ENCODE results near the gene TRAF3IP1. TPM values are rescaled to one million over a fixed set of nuclear protein-coding genes. Genes with fewer than 3 reads are reported as not detected.
"Not testable (repeated sequence)": the region's sequence is repeated elsewhere in the genome, so short reads cannot be mapped to it uniquely, and the experiment has no call there.

TRAF3IP1 gene
- total and polyA plus RNA-seq, 12 donors: 5.5 to 18.5 (median 12.4) TPM

- TF ChIP-seq CTCF (IDR thresholded peaks at IDR 0.05): no peak
- peaks cover 0 to 17% of the 10 kb centered on the region in 2 donors for H3K4me1 ChIP-seq (replicated peaks in 1 of 2)
- peaks cover 0 to 34% of the 10 kb centered on the region in 2 donors for H3K36me3 ChIP-seq (replicated peaks in 1 of 2)
- H3K9me3 ChIP-seq (replicated peaks in 1 of 3): no peaks in the 10 kb centered on the region
- H3K4me3 ChIP-seq: no peak overlapping the region
- H3K27me3 ChIP-seq: no peaks in the 10 kb centered on the region
- 69 to 81% (median 76%) methylated on average over 13 to 17 of the region's 17 CpGs for WGBS, 4 donors
- DNase-seq: peak in 1 of 7 donors; percentile 45
- intact Hi-C loops (cut with DNase I): no loop called here
- no peak overlapping the region for H3K27ac ChIP-seq
Measured at GRCh38 chr2:238441262-238442114, 121.2 kb downstream of the TRAF3IP1 start.

- intact Hi-C loops (cut with DNase I): not testable (repeated sequence)
Measured at GRCh38 chr2:238442257-238442656, 121.9 kb downstream of the TRAF3IP1 start.

DNA sequence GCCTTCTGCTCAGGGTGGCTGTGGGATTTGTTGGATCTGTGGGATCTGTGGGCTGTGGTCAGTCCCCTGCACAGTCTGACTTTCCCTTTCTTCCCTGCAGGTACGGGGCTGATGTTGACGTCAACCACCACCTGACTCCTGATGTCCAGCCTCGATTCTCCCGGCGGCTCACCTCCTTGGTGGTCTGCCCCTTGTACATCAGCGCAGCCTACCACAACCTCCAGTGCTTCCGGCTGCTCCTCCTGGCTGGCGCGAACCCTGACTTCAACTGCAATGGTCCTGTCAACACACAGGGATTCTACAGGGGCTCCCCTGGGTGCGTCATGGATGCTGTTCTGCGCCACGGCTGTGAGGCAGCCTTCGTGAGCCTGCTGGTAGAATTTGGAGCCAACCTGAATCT, 123.9 kb downstream of the TRAF3IP1 start:
- TF ChIP-seq CTCF (IDR thresholded peaks at IDR 0.05) (no peak), POLR2A (IDR thresholded peaks at IDR 0.05) (no peak)
- Histone ChIP-seq H3K36me3 (replicated peaks in 1 of 2) (peaks cover 0 to 37% of the 10 kb centered on the region in 2 donors), H3K27me3 (no peaks in the 10 kb centered on the region), H3K4me1 (replicated peaks in 1 of 2) (peaks cover 0 to 10% of the 10 kb centered on the region in 2 donors), H3K4me3 (no peak overlapping the region), H3K9me3 (replicated peaks in 1 of 3) (no peaks in the 10 kb centered on the region), H3K27ac (no peak overlapping the region)
- intact Hi-C loops (cut with DNase I): no loop called here
- DNase-seq: peak in 2 of 7 donors; percentile 12 to 30
- WGBS, 4 donors: 93 to 98% (median 97%) methylated on average over 7 to 13 of the region's 13 CpGs

More at GRCh38 chr2:238442257-238442656, 121.9 kb downstream of the TRAF3IP1 start:
- Histone ChIP-seq H3K4me1 (replicated peaks in 1 of 2) (peaks cover 0 to 17% of the 10 kb centered on the region in 2 donors), H3K36me3 (replicated peaks in 1 of 2) (peaks cover 0 to 34% of the 10 kb centered on the region in 2 donors)
- WGBS, 4 donors: 85 to 88% (median 87%) methylated on average over 6 of the region's 6 CpGs
- not testable (repeated sequence) for H3K27me3 ChIP-seq; H3K27ac ChIP-seq; H3K9me3 ChIP-seq (replicated peaks in 1 of 3); H3K4me3 ChIP-seq; DNase-seq

GRCh38 chr2:238445409-238446190, 125.3 kb downstream of the TRAF3IP1 start:
- intact Hi-C loops (cut with DNase I): no loop called here
- no peak for TF ChIP-seq POLR2A (IDR thresholded peaks at IDR 0.05)
- TF ChIP-seq CTCF (IDR thresholded peaks at IDR 0.05): no peak
- Histone ChIP-seq H3K4me1 (replicated peaks in 1 of 2) (peaks cover 7 to 10% of the 10 kb centered on the region in 2 donors), H3K27ac (no peak overlapping the region), H3K4me3 (no peak overlapping the region), H3K9me3 (replicated peaks in 1 of 3) (no peaks in the 10 kb centered on the region), H3K27me3 (no peaks in the 10 kb centered on the region), H3K36me3 (replicated peaks in 1 of 2) (peaks cover 0 to 37% of the 10 kb centered on the region in 2 donors)
- peak in 1 of 7 donors; percentile 27 for DNase-seq
- WGBS, 4 donors: 80 to 87% (median 85%) methylated on average over 11 to 17 of the region's 17 CpGs
